Hematopoietic multipotent progenitor cell treated with erythropoietin and hydrocortisone succinate and interleukin-3 and kit ligand, for 6 days (in vitro differentiated cells): Measurements from ENCODE around the gene ABCE1.
"Not testable (repeated sequence)": the region's sequence is repeated elsewhere in the genome, so short reads cannot be mapped to it uniquely, and the experiment has no call there.

ENCODE experiments used
- DNase-seq: peaks from one replicate; pipeline ENCODE4 v3.0.0-alpha.2; 2015

ABCE1 gene

GRCh38 chr4:145103496-145103895 is 5.4 kb downstream of the ABCE1 start:
- DNase-seq: no peak

DNA sequence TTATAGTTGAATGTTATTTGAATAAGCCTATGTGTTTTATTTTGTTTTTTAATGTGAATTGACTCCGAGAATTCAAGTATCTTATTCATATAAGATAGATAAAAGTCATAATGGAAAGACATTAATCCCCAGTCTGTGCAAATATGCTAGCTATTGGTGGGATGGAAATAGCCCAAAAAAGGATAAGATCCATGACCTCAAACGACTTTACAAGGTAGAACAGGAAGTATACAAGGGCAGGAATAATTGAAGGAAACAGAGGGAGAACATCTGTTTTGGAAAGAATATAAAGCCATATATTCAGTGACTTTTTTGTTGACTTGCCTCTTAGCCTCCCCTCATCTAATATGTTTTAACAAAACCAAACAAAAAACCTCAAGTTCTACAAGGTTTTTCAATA is 9.0 kb downstream of the ABCE1 start:
- no peak for DNase-seq

GRCh38 chr4:145108128-145108527 is 10.0 kb downstream of the ABCE1 start:
- no peak for DNase-seq

DNA sequence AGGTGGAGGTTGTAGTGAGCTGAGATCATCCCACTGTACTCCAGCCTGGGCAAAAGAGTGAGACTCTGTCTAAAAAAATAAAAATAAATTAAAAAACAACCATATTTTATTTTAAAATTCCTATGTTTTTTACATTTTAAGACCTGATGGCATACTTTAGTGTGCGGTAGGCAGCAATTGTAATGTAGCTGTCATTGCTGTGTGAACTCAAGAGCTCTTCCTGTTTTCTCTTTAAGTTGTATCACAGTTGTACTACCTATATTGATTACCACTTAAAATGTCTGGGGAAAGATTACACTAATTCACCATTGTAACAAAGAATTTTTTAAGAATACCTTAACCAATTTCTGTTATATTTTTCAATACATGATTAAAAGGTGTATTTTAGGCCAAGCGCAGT is 27.3 kb downstream of the ABCE1 start:
- no peak for DNase-seq

DNA sequence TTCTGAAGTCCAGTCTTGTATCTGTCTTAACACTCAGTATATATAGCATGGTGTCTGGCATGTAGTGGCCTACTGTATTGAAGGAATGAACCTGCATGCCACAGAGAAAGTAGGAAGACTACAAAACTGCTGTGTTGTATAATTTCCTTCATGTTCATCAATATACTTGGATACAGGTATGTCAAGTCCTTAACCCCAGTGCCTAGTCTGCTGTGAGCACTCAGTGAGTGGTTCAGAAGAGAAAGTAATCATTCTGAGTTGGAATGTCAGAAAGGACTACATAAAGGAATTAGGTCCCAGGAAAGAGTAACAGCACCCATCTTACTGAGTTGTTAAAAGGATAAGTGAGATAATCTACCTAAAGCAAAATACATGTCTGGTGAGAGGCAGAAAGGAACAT is 32.0 kb downstream of the ABCE1 start:
- DNase-seq: no peak

GRCh38 chr4:145130788-145131399 is 32.8 kb downstream of the ABCE1 start:
- peak; percentile 35 for DNase-seq

DNA sequence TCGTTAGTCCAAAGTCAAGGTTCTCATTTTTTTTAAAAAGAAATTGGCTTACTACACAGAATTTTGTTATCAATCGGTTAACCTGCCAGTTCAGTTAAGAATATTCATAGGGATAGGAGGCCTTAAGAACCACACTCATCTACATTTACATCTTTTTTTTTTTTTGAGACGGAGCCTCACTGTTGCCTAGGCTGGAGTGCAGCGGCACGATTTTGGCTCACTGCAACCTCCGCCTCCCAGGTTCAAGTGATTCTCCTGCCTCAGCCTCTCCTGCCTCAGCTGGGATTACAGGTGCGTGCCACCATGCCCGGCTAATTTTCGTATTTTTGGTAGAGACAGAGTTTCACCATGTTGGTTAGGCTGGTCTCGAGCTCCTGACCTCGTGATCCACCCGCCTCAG is 33.7 kb downstream of the ABCE1 start:
- no peak for DNase-seq

DNA sequence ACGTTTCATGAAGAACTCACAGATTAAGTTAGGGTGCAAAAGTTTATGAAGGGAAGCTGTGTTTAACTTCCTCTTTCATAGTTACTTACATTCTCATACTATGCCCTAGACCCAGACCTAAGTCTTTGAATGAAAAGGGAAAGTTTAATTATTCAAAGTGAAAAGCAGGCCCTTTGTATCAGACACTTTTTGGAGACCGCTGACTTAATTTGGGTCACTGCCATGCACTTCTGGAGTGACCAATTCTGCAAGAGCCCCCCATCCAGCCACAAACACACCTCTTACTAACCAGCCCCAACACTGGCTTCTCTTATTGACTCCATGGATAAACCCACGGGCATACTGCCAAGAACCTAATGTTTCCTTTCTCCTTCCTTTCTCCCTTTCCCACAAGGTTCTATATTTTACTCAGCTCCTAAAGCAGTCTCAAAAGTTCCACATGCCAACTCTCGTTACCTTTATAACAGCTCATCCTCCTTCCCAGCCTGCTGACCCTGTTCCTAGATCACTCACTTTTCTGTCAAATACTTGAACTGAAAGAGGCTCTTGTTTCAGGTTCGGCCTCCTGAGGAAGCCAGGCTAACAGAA is 34.5 kb downstream of the ABCE1 start:
- DNase-seq: peak; percentile 44

DNA sequence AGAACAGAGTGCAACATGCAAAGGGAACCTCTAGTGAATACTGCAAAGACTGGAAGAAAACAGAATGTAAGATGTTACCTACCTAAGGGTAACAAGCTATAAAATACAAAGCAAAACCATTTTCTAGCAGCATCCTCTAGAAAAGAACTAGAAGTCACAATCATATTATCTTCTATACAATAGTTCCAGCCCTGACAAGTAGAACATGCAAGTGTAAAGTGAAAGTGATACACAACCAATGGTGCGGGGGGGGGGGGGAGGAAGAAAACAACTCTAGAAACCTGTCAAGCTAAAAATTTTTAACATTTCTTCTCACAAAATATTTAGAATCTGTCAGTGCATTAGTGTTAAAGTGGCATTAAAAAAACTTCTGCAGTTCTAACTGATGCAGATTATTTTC is 38.1 kb downstream of the ABCE1 start:
- DNase-seq: not testable (repeated sequence)

- no peak for DNase-seq
Observed at GRCh38 chr4:145148980-145149379, 50.9 kb downstream of the ABCE1 start.

- DNase-seq: no peak
Observed at GRCh38 chr4:145153181-145153903, 55.2 kb downstream of the ABCE1 start.

DNA sequence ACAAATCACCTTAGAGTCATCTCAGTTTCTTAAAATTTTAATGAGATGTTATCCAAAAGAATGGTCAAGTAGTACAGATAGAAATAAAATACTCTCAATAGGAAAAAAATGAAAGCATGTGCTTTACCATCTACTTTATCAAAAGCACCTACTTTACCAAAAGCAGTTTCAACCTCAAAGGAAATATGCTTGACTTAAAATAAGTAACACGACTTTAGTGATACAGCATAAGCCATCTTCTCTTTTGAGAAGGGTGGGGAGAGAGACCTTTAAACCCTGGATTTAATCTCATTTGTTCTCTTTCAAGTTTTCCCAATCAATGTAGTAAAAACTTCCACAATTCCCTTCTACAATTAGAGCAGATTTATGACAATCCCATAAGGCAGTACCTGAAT is 55.8 kb downstream of the ABCE1 start:
- DNase-seq: no peak

GRCh38 chr4:145154573-145154972 is 56.5 kb downstream of the ABCE1 start:
- peak; percentile 58 for DNase-seq

DNA sequence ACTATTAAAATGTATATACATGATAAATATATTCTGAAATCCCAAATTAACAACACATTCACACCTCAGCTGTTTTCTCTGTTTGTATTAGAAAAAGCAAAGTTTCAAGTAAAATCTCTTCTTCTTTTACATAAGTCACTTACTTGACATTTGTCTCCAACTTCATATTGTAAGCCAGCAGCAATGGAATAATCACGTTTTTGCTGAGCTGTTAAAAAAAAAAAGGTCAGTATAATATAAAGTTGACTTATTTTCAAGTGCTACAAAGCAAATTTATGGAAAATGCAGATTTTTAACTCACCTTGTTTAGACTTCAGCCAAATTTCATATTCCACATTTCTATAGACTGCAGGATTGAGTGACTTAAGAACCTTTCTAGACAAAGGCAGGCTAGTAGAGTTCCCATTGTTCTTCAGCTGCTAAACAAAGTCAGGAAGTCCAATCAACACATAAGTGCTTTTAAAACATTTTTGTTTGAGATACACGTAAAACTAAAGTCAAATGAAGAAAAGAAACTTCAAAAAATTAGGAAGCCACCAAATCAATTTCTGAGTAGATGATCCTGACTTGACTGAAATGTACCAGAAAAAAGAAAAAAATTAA is 57.3 kb downstream of the ABCE1 start:
- no peak for DNase-seq

GRCh38 chr4:145156986-145157385 is 58.9 kb downstream of the ABCE1 start:
- peak; percentile 68 for DNase-seq

- no peak for DNase-seq
Observed at GRCh38 chr4:145161549-145161948, 63.4 kb downstream of the ABCE1 start.

DNA sequence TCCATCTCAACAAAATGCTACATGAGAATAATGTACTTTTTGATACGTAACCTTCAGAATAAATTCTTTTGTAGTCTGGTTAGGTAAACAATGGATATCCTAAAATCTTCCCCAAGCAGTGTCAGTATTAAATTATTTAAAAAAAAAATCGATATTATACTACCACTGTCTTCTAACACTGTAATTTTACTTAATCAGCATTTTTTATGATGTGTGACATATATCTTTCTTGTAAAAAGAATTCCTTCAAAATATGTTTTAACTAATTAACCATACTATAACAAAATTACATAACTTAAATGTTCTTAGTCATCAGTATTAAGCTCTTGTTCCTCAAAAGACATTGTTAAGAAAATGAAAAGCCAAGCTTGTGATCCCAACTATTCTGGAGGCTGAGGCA is 69.8 kb downstream of the ABCE1 start:
- DNase-seq: no peak

GRCh38 chr4:145168581-145169187 is 70.6 kb downstream of the ABCE1 start:
- DNase-seq: no peak

- no peak for DNase-seq
Observed at GRCh38 chr4:145170223-145170622, 72.1 kb downstream of the ABCE1 start.

DNA sequence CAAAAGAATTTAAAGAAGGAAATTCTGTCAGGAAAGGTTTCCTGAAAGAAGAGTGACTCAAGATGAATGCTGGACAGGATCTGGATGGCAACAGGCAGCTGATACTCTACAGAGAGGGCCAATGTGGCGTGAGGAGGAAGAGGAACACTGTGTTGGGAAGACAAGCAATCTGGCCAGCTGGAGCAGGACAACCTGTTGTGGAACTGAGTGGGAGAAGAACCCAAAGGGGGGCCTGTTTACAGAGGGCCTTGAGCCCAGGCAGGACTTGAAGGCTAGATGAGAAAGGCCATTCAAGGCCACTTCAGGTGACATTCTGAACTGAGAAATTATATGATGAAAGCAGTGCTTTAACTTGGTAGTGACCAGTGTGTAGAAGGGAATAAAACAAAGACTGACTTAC is 73.8 kb downstream of the ABCE1 start:
- no peak for DNase-seq

DNA sequence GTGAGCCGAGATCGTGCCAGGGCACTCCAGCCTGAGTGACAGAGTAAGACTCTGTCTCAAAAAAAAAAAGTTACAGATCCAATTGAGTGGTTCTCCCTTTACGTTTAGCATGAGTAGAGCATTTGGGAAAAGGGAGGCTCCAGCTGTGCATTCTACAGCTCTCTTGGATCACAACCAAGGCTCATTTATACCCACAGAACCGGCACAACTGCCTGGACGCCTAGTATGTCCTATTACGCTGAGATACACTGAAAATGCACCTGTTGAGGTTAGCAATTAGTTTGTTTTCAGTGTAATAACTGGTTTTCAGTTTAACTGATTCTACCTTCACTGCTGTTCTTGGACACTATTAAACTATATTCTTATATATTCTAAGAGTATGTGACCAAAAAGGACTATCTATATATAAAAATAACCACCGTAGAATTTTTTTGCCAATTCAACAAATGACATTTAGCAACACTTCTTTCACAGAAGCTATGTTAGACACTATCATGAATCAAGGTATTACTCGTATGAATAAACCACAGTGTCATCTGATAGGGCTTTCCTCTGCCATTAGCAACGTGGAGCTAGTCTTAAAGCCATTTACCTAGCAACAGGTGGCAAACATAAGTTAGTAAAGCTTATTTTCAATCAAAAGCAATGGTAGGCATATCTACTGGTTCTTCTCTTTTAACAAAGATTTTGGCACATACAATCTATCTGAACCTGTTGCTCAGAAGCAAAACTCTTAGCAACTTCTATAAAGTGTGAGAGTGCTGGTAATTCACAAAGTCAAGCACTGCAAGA is 78.7 kb downstream of the ABCE1 start:
- peak; percentile 42 for DNase-seq

- peak; percentile 29 for DNase-seq
Observed at GRCh38 chr4:145177511-145177905, 79.4 kb downstream of the ABCE1 start.
